ENCODE data around the gene PYROXD2. TPM values are rescaled to one million over a fixed set of nuclear protein-coding genes. Genes with fewer than 3 reads are reported as not detected.

The PYROXD2 gene
- polyA plus RNA-seq, 1 of the 3 experiments (the other 2 are of a cell fraction) = 26.7 TPM

DNA sequence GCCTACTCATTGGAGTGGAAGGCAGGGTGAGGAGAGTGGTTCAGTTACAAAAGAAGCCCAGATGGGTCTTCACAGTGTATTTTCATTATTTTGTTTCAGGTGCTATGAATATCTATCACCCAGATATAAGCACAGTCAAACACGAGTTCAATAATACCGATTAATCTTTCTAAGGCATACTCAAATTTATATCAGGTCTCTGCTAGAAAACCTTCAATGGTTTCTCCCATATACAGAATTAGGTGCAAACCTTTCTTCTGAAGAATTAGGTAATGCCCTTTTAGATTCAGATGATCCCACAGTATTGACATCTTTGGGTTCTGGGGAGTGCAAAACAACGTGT is 46.5 kb upstream of the PYROXD2 start:
- POLR2A ChIA-PET = interaction anchor here (1.2 kb wide), 1 partner anchor 868 kb away, joined by 3 read pairs; no protein-coding TSS in a partner anchor
- no peaks in the 10 kb centered on the region for H3K79me2 ChIP-seq (ENCODE audit: insufficient read depth)
- H3F3A ChIP-seq (replicated peaks; ENCODE audit: insufficient read depth) = peaks cover 4% of the 10 kb centered on the region
- peak overlapping the region; percentile 43 to 78; a peak in 3 of 4 replicates for H3K27ac ChIP-seq (ENCODE audit: low read depth in 2 of 2, low read length in 1 of 2)
- TF ChIP-seq, protein P1, sequence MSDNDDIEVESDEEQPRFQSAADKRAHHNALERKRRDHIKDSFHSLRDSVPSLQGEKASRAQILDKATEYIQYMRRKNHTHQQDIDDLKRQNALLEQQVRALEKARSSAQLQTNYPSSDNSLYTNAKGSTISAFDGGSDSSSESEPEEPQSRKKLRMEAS (IDR thresholded peaks at IDR 0.05; ENCODE audit: low read depth) = no peak
- TF ChIP-seq, protein P2, sequence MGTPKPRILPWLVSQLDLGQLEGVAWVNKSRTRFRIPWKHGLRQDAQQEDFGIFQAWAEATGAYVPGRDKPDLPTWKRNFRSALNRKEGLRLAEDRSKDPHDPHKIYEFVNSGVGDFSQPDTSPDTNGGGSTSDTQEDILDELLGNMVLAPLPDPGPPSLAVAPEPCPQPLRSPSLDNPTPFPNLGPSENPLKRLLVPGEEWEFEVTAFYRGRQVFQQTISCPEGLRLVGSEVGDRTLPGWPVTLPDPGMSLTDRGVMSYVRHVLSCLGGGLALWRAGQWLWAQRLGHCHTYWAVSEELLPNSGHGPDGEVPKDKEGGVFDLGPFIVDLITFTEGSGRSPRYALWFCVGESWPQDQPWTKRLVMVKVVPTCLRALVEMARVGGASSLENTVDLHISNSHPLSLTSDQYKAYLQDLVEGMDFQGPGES (IDR thresholded peaks at IDR 0.05; ENCODE audit: low read depth, low read length) = no peak
- TF ChIP-seq RXRA (IDR thresholded peaks at IDR 0.05; ENCODE audit: borderline replicate concordance, low read depth) = no peak
- no peak for TF ChIP-seq POLR2AphosphoS5 (IDR thresholded peaks at IDR 0.05; ENCODE audit: low read depth, low read length)
- no peak for TF ChIP-seq NRF1 (IDR thresholded peaks at IDR 0.05; ENCODE audit: low read depth, low read length)
- TF ChIP-seq TCF12 (IDR thresholded peaks at IDR 0.05) = no peak
- TF ChIP-seq FOXJ3 (CRISPR knock-in tag; IDR thresholded peaks at IDR 0.05) = no peak
- TF ChIP-seq, protein P3, sequence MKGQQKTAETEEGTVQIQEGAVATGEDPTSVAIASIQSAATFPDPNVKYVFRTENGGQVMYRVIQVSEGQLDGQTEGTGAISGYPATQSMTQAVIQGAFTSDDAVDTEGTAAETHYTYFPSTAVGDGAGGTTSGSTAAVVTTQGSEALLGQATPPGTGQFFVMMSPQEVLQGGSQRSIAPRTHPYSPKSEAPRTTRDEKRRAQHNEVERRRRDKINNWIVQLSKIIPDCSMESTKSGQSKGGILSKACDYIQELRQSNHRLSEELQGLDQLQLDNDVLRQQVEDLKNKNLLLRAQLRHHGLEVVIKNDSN (IDR thresholded peaks at IDR 0.05; ENCODE audit: borderline replicate concordance, low read depth) = no peak
- no peak for TF ChIP-seq GATA2 (CRISPR knock-in tag; IDR thresholded peaks at IDR 0.05)
- TF ChIP-seq MXI1 (IDR thresholded peaks at IDR 0.05; ENCODE audit: low read depth, low read length) = no peak
- no peaks in the 10 kb centered on the region for H3K9me2 ChIP-seq
- H3K9me3 ChIP-seq = no peaks in the 10 kb centered on the region
- no peak overlapping the region; the same call in 1 of the 2 replicates for H2AFZ ChIP-seq (ENCODE audit: low read depth)
- 93% methylated on average over 3 of the region's 3 CpGs for WGBS (ENCODE audit: low lambda C conversion rate)
- H3K4me2 ChIP-seq = peak overlapping the region; percentile 46
- DNase-seq = no peak
- no peak overlapping the region for H3K4me3 ChIP-seq (ENCODE audit: low read depth in 2 of 2, low read length in 1 of 2)
- H3K36me3 ChIP-seq (replicated peaks in 1 of 2; ENCODE audit: control insufficient read depth in 1 of 2, insufficient read depth in 2 of 2, low read length in 1 of 2) = no peaks in the 10 kb centered on the region
- CTCF ChIA-PET = interaction anchor here (1.1 to 1.4 kb wide), 2 partner anchors 711 to 785 kb away, joined by 4 read pairs; no protein-coding TSS in a partner anchor
- peaks cover 0 to 17% of the 10 kb centered on the region in 2 experiments; a peak in 2 of 4 replicates for H3K4me1 ChIP-seq (ENCODE audit: control insufficient read depth in 1 of 2, insufficient read depth in 2 of 2, low read depth in 1 of 2, low read length in 1 of 2)
- H3K27me3 ChIP-seq (ENCODE audit: insufficient read depth) = no peaks in the 10 kb centered on the region
- H3K9ac ChIP-seq = peak overlapping the region; percentile 12; the same call in 1 of the 2 replicates
- H4K20me1 ChIP-seq (ENCODE audit: insufficient read depth) = no peaks in the 10 kb centered on the region

DNA sequence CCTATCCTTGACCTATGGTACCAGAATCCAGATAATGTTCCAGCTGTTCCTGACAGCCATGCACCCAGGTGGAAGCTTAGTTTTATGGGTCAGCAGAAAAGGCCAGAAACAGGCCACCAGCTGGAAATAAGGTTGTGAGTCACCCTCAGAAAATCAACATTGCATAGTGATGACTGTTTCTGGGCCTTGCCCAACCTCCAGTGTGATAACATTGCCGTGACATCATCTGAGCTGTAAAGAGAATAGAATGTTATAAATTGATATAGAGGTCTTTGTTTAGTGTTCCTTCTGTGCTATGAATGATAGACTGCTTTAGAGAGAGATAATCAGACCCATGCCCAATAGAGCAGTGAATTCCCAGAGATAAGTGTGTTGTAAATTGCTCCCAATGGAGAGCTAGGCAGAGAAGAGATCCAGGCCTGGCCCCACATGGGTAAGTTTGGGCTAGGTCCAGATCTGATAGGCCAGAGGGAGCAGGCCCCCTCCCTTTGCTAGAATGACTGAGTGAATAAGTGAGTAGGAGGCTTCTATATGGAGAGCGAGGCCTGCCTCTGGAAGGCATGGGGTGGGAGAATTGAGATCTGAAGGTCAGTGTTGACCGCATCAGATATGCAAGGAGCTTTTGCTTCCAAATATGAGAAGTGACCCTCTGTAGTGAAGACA is 46.0 kb upstream of the PYROXD2 start:
- H2AFZ ChIP-seq (ENCODE audit: low read depth) = peak overlapping the region; percentile 56; the same call in 1 of the 2 replicates
- 40% methylated on average over 3 of the region's 3 CpGs for WGBS (ENCODE audit: low lambda C conversion rate)
- TF ChIP-seq, protein P2 (IDR thresholded peaks at IDR 0.05; ENCODE audit: low read depth, low read length) = no peak
- peak; percentile 96 for TF ChIP-seq GATA2 (CRISPR knock-in tag; IDR thresholded peaks at IDR 0.05)
- TF ChIP-seq, protein P4, sequence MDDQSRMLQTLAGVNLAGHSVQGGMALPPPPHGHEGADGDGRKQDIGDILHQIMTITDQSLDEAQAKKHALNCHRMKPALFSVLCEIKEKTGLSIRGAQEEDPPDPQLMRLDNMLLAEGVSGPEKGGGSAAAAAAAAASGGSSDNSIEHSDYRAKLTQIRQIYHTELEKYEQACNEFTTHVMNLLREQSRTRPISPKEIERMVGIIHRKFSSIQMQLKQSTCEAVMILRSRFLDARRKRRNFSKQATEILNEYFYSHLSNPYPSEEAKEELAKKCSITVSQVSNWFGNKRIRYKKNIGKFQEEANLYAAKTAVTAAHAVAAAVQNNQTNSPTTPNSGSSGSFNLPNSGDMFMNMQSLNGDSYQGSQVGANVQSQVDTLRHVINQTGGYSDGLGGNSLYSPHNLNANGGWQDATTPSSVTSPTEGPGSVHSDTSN (IDR thresholded peaks at IDR 0.05) = peak; percentile 82
- TF ChIP-seq, protein P5, sequence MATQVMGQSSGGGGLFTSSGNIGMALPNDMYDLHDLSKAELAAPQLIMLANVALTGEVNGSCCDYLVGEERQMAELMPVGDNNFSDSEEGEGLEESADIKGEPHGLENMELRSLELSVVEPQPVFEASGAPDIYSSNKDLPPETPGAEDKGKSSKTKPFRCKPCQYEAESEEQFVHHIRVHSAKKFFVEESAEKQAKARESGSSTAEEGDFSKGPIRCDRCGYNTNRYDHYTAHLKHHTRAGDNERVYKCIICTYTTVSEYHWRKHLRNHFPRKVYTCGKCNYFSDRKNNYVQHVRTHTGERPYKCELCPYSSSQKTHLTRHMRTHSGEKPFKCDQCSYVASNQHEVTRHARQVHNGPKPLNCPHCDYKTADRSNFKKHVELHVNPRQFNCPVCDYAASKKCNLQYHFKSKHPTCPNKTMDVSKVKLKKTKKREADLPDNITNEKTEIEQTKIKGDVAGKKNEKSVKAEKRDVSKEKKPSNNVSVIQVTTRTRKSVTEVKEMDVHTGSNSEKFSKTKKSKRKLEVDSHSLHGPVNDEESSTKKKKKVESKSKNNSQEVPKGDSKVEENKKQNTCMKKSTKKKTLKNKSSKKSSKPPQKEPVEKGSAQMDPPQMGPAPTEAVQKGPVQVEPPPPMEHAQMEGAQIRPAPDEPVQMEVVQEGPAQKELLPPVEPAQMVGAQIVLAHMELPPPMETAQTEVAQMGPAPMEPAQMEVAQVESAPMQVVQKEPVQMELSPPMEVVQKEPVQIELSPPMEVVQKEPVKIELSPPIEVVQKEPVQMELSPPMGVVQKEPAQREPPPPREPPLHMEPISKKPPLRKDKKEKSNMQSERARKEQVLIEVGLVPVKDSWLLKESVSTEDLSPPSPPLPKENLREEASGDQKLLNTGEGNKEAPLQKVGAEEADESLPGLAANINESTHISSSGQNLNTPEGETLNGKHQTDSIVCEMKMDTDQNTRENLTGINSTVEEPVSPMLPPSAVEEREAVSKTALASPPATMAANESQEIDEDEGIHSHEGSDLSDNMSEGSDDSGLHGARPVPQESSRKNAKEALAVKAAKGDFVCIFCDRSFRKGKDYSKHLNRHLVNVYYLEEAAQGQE (IDR thresholded peaks at IDR 0.05; ENCODE audit: low read depth, low read length) = no peak
- TF ChIP-seq MXI1 (IDR thresholded peaks at IDR 0.05; ENCODE audit: low read depth, low read length) = peak; percentile 51; the same call in 1 of the 2 replicates
- TF ChIP-seq RFX5 (IDR thresholded peaks at IDR 0.05; ENCODE audit: low read length) = no peak
- TF ChIP-seq, protein P6, sequence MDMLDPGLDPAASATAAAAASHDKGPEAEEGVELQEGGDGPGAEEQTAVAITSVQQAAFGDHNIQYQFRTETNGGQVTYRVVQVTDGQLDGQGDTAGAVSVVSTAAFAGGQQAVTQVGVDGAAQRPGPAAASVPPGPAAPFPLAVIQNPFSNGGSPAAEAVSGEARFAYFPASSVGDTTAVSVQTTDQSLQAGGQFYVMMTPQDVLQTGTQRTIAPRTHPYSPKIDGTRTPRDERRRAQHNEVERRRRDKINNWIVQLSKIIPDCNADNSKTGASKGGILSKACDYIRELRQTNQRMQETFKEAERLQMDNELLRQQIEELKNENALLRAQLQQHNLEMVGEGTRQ (IDR thresholded peaks at IDR 0.05; ENCODE audit: borderline replicate concordance, low read depth, low read length) = no peak
- peak; percentile 83; the same call in 1 of the 2 replicates for TF ChIP-seq RXRA (IDR thresholded peaks at IDR 0.05; ENCODE audit: borderline replicate concordance, low read depth)
- peak; percentile 82; the same call in 1 of the 2 replicates for TF ChIP-seq SIN3A (IDR thresholded peaks at IDR 0.05; ENCODE audit: borderline replicate concordance, low read depth, low read length)

More for the DNA sequence above, 46.0 kb upstream of the PYROXD2 start:
- Histone ChIP-seq H3K4me2 (peak overlapping the region; percentile 46), H3K9ac (peak overlapping the region; percentile 12; the same call in 1 of the 2 replicates), H3K27me3 (ENCODE audit: insufficient read depth) (no peaks in the 10 kb centered on the region), H3K4me3 (ENCODE audit: low read depth in 2 of 2, low read length in 1 of 2) (no peak overlapping the region), H3K79me2 (ENCODE audit: insufficient read depth) (no peaks in the 10 kb centered on the region), H3K27ac (ENCODE audit: low read depth in 2 of 2, low read length in 1 of 2) (peak overlapping the region; percentile 64 to 78), H4K20me1 (ENCODE audit: insufficient read depth) (no peaks in the 10 kb centered on the region), H3K9me3 (no peaks in the 10 kb centered on the region), H3F3A (replicated peaks; ENCODE audit: insufficient read depth) (peaks cover 4% of the 10 kb centered on the region), H3K36me3 (replicated peaks in 1 of 2; ENCODE audit: control insufficient read depth in 1 of 2, insufficient read depth in 2 of 2, low read length in 1 of 2) (no peaks in the 10 kb centered on the region), H3K9me2 (no peaks in the 10 kb centered on the region), H3K4me1 (ENCODE audit: control insufficient read depth in 1 of 2, insufficient read depth in 2 of 2, low read depth in 1 of 2, low read length in 1 of 2) (peaks cover 0 to 20% of the 10 kb centered on the region in 2 experiments; a peak in 2 of 4 replicates)
- CTCF ChIA-PET = interaction anchor here (0.7 to 1.4 kb wide), 5 partner anchors 201 to 931 kb away, joined by 3 to 6 read pairs (median 4); no protein-coding TSS in a partner anchor
- peak; percentile 83 for DNase-seq
- POLR2A ChIA-PET = interaction anchor here (1.2 kb wide), 1 partner anchor 869 kb away, joined by 3 read pairs; no protein-coding TSS in a partner anchor
